Measurements from ENCODE around the gene FCHSD1.
A peak's percentile ranks its signal among the peaks of the same experiment; 100 is the strongest.

Gene FCHSD1

GRCh38 chr5:141623186-141623585 lies 28.0 kb downstream of the FCHSD1 start:
- no peak for TF ChIP-seq CTCF (conservative IDR thresholded peaks at IDR 0.05; ENCODE audit: control insufficient read depth, insufficient read depth, low read depth, low read length)
- DNase-seq (ENCODE audit: low read depth) = peak; percentile 26
- H3K4me3 ChIP-seq (ENCODE audit: control insufficient read depth, low read depth, low read length) = no peak overlapping the region

GRCh38 chr5:141618804-141619554 lies 32.2 kb downstream of the FCHSD1 start, which contains the start of gene DIAPH1:
TSS of gene DIAPH1 (minus strand) at chr5:141619000. CDS start at chr5:141618914, 86 bp downstream.
- TF ChIP-seq CTCF (conservative IDR thresholded peaks at IDR 0.05; ENCODE audit: control insufficient read depth, insufficient read depth, low read depth, low read length) = peak; percentile 78
- DNase-seq (ENCODE audit: low read depth) = peak; percentile 93
- H3K4me3 ChIP-seq (ENCODE audit: control insufficient read depth, low read depth, low read length) = peak within 1 kb of the TSS; percentile 66

GRCh38 chr5:141618030-141618803 lies 33.0 kb downstream of the FCHSD1 start:
- peak overlapping the region; percentile 66 for H3K4me3 ChIP-seq (ENCODE audit: control insufficient read depth, low read depth, low read length)
- no peak for TF ChIP-seq CTCF (conservative IDR thresholded peaks at IDR 0.05; ENCODE audit: control insufficient read depth, insufficient read depth, low read depth, low read length)
- DNase-seq (ENCODE audit: low read depth) = peak; percentile 27

GRCh38 chr5:141617682-141618029 lies 33.6 kb downstream of the FCHSD1 start:
- TF ChIP-seq CTCF (conservative IDR thresholded peaks at IDR 0.05; ENCODE audit: control insufficient read depth, insufficient read depth, low read depth, low read length) = no peak
- no peak for DNase-seq (ENCODE audit: low read depth)
- H3K4me3 ChIP-seq (ENCODE audit: control insufficient read depth, low read depth, low read length) = peak overlapping the region; percentile 66

GRCh38 chr5:141617128-141617527 lies 34.1 kb downstream of the FCHSD1 start:
- no peak for TF ChIP-seq CTCF (conservative IDR thresholded peaks at IDR 0.05; ENCODE audit: control insufficient read depth, insufficient read depth, low read depth, low read length)
- peak; percentile 32 for DNase-seq (ENCODE audit: low read depth)
- peak overlapping the region; percentile 66 for H3K4me3 ChIP-seq (ENCODE audit: control insufficient read depth, low read depth, low read length)

- no peak for DNase-seq (ENCODE audit: low read depth)
These were observed 35.1 kb downstream of the FCHSD1 start for GRCh38 chr5:141615991-141616720.

More at GRCh38 chr5:141615991-141616720, 35.1 kb downstream of the FCHSD1 start:
- no peak overlapping the region for H3K4me3 ChIP-seq (ENCODE audit: control insufficient read depth, low read depth, low read length)
- no peak for TF ChIP-seq CTCF (conservative IDR thresholded peaks at IDR 0.05; ENCODE audit: control insufficient read depth, insufficient read depth, low read depth, low read length)

All from fibroblast of mammary gland (primary cell).